IPS-20b (cell line): Measurements from ENCODE around the gene DOCK4.

Experiments
- H3K27ac ChIP-seq: one replicate; pipeline ENCODE4 v1.5.1; 2013; ENCODE audit warnings: low read length
- H3K27me3 ChIP-seq: 2 replicates; pipeline ENCODE4 v1.6.1; 2013; ENCODE audit warnings: mild to moderate bottlenecking, low read length, inconsistent platforms; ENCODE audit not compliant: insufficient read depth
- H3K36me3 ChIP-seq: 2 replicates; pipeline ENCODE4 v1.6.1; 2013; ENCODE audit warnings: low read depth, mild to moderate bottlenecking, inconsistent platforms, low read length, moderate library complexity; ENCODE audit not compliant: insufficient read depth
- H3K4me1 ChIP-seq: 2 replicates; pipeline ENCODE4 v1.6.1; 2013; ENCODE audit warnings: mild to moderate bottlenecking, control low read depth, inconsistent platforms, low read length, moderate library complexity; ENCODE audit not compliant: insufficient read depth
- H3K4me3 ChIP-seq: 2 replicates; pipeline ENCODE4 v1.5.1; 2013; ENCODE audit warnings: mild to moderate bottlenecking, low read length, inconsistent platforms
- H3K9ac ChIP-seq: 2 replicates; pipeline ENCODE4 v1.6.1; 2013; ENCODE audit warnings: low read depth, mild to moderate bottlenecking, inconsistent platforms, low read length, moderate library complexity
- H3K9me3 ChIP-seq: 2 replicates; pipeline ENCODE4 v1.6.1; 2013; ENCODE audit warnings: mild to moderate bottlenecking, low read depth, low read length, inconsistent platforms; ENCODE audit not compliant: insufficient read depth

Gene DOCK4

GRCh38 chr7:111705807-111706206 lies 500.4 kb downstream of the DOCK4 start:
- H3K27me3 ChIP-seq: no peaks in the 10 kb centered on the region

GRCh38 chr7:111697771-111698170 lies 508.4 kb downstream of the DOCK4 start:
- no peak overlapping the region for H3K9ac ChIP-seq

More at GRCh38 chr7:111705807-111706206, 500.4 kb downstream of the DOCK4 start:
- no peak overlapping the region for H3K9ac ChIP-seq
- H3K27ac ChIP-seq: no peak overlapping the region
- H3K4me3 ChIP-seq: no peak overlapping the region
- H3K4me1 ChIP-seq: no peaks in the 10 kb centered on the region
- peaks cover 8% of the 10 kb centered on the region; the same call in 1 of the 2 replicates for H3K9me3 ChIP-seq
- H3K36me3 ChIP-seq: no peaks in the 10 kb centered on the region

GRCh38 chr7:111694376-111694775 lies 511.8 kb downstream of the DOCK4 start:
- Histone ChIP-seq H3K4me3 (no peak overlapping the region), H3K27ac (no peak overlapping the region), H3K9me3 (no peaks in the 10 kb centered on the region), H3K27me3 (no peaks in the 10 kb centered on the region), H3K36me3 (no peaks in the 10 kb centered on the region), H3K4me1 (no peaks in the 10 kb centered on the region), H3K9ac (no peak overlapping the region)

More at GRCh38 chr7:111697771-111698170, 508.4 kb downstream of the DOCK4 start:
- H3K36me3 ChIP-seq: no peaks in the 10 kb centered on the region
- no peaks in the 10 kb centered on the region for H3K27me3 ChIP-seq
- H3K9me3 ChIP-seq: no peaks in the 10 kb centered on the region
- H3K4me3 ChIP-seq: no peak overlapping the region
- no peak overlapping the region for H3K27ac ChIP-seq
- no peaks in the 10 kb centered on the region for H3K4me1 ChIP-seq

GRCh38 chr7:111690364-111691111 lies 515.7 kb downstream of the DOCK4 start:
- no peaks in the 10 kb centered on the region for H3K36me3 ChIP-seq
- no peaks in the 10 kb centered on the region for H3K4me1 ChIP-seq
- no peaks in the 10 kb centered on the region for H3K27me3 ChIP-seq
- no peak overlapping the region for H3K9ac ChIP-seq
- no peaks in the 10 kb centered on the region for H3K9me3 ChIP-seq
- H3K4me3 ChIP-seq: no peak overlapping the region
- H3K27ac ChIP-seq: no peak overlapping the region

DNA sequence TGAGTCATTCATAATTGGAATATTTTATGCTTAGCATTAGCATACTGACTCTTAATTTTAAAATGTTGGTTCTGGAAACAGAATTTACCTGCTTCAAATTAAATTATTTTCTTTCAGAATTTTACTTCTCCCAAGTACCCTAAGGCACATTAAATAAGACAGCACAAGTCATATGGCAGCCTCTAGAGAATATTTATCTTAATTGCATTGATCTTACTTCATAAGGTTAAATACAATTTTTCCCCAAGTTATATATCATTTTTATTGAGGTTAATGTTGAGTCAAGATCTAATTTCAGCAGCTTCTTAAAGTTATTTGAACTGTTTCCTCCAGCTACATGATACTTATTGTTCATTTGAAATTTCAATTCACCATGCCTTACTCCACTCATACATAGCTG lies 520.9 kb downstream of the DOCK4 start:
- H3K9ac ChIP-seq: no peak overlapping the region
- H3K4me1 ChIP-seq: no peaks in the 10 kb centered on the region
- H3K27ac ChIP-seq: no peak overlapping the region
- H3K36me3 ChIP-seq: no peaks in the 10 kb centered on the region
- no peak overlapping the region for H3K4me3 ChIP-seq
- no peaks in the 10 kb centered on the region for H3K9me3 ChIP-seq
- H3K27me3 ChIP-seq: no peaks in the 10 kb centered on the region

- Histone ChIP-seq H3K36me3 (no peaks in the 10 kb centered on the region), H3K27ac (no peak overlapping the region), H3K9me3 (no peaks in the 10 kb centered on the region), H3K4me1 (no peaks in the 10 kb centered on the region), H3K27me3 (no peaks in the 10 kb centered on the region), H3K4me3 (no peak overlapping the region), H3K9ac (no peak overlapping the region)
Measured at GRCh38 chr7:111682588-111683340, 523.4 kb downstream of the DOCK4 start.

- no peaks in the 10 kb centered on the region for H3K9me3 ChIP-seq
- H3K4me1 ChIP-seq: no peaks in the 10 kb centered on the region
- no peak overlapping the region for H3K9ac ChIP-seq
- no peak overlapping the region for H3K4me3 ChIP-seq
- H3K36me3 ChIP-seq: no peaks in the 10 kb centered on the region
- H3K27ac ChIP-seq: no peak overlapping the region
- H3K27me3 ChIP-seq: no peaks in the 10 kb centered on the region
Measured at GRCh38 chr7:111681242-111681641, 525.0 kb downstream of the DOCK4 start.

DNA sequence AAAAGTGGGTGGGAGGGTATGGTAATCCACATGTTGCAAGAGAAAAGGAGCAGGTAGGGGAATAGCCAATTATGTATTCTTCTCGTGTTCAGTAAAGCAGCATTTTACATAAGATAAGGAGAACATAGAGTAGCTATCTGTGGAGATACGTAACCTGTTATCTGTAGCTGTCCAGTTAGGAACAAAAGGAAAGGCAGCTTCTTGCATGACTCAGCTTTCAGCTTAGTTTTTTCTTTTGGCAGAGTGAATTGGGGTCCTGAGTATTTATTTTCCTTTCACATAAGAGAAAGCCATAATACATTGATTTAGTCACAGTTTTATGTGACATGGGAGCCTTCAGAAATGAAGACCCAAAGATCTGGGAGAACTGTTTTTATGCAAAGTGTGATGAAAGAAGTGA lies 527.2 kb downstream of the DOCK4 start:
- Histone ChIP-seq H3K27me3 (no peaks in the 10 kb centered on the region), H3K4me3 (no peak overlapping the region), H3K4me1 (no peaks in the 10 kb centered on the region), H3K27ac (no peak overlapping the region), H3K9me3 (no peaks in the 10 kb centered on the region), H3K36me3 (no peaks in the 10 kb centered on the region), H3K9ac (no peak overlapping the region)

DNA sequence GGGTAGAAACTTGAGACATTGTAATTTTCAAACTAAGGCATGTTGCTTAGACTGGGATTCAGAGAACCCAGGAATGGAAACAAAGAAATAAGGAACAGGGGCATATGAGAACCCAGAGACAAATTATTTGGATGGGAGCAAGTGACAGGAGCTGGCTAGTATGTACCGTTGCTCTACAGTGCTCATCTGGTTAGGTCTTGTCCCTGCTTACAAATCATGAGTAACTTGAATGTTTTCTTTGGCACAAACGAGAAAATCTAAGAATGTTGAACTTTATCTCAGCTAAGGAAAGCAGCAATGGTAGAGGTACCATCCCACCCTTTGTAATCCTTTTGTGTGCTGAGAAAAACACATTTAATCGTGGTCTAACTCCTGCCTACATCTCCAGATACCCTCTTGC lies 527.9 kb downstream of the DOCK4 start:
- no peak overlapping the region for H3K27ac ChIP-seq
- H3K4me1 ChIP-seq: no peaks in the 10 kb centered on the region
- H3K27me3 ChIP-seq: no peaks in the 10 kb centered on the region
- no peaks in the 10 kb centered on the region for H3K36me3 ChIP-seq
- no peak overlapping the region for H3K4me3 ChIP-seq
- H3K9ac ChIP-seq: no peak overlapping the region
- no peaks in the 10 kb centered on the region for H3K9me3 ChIP-seq

DNA sequence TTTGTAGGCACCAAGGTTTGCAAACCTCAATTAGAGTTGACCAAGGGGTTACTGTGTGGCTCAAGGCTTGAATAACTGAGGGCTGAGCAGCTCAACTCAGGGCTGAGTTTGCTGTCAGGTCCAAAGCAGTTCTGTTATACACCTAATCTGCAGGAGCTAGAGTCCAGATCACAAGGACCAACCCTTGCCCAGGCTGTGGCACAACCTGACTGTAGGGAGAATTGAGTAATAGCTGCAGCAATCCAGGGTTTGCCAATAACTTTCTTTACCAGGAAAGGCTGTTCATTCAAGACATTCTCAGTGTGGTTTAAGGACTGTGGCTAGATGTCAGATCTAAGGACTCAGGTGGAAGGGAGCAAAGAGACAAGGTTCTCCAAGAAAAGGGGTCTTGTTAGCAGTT lies 528.4 kb downstream of the DOCK4 start:
- Histone ChIP-seq H3K36me3 (no peaks in the 10 kb centered on the region), H3K4me1 (no peaks in the 10 kb centered on the region), H3K27ac (no peak overlapping the region), H3K9me3 (no peaks in the 10 kb centered on the region), H3K27me3 (no peaks in the 10 kb centered on the region), H3K9ac (no peak overlapping the region), H3K4me3 (no peak overlapping the region)

GRCh38 chr7:111676811-111677210 lies 529.4 kb downstream of the DOCK4 start:
- Histone ChIP-seq H3K36me3 (no peaks in the 10 kb centered on the region), H3K4me3 (no peak overlapping the region), H3K27me3 (no peaks in the 10 kb centered on the region), H3K9me3 (no peaks in the 10 kb centered on the region), H3K9ac (no peak overlapping the region), H3K27ac (no peak overlapping the region), H3K4me1 (no peaks in the 10 kb centered on the region)
